GM12878 (cell line): ENCODE results near the gene PSMD11. TPM values are rescaled to one million over a fixed set of nuclear protein-coding genes. Genes with fewer than 3 reads are reported as not detected.

Experiments
- ATAC-seq: fragments of 200-7000 bp; cut with Tn5 transposase; 3 replicates; pipeline ENCODE4 v1.9.1; 2020; ENCODE audit warnings: mild to moderate bottlenecking, moderate library complexity
- BruUV-seq: library from RNA; stranded (reverse); fragments of 400-500 nt; replicated peaks from 2 replicates; lab custom pipeline; 2021; lab: Mats Ljungman, UMichigan
- CTCF ChIA-PET: fragments of 300-600 bp; sonication (Branson Sonifier 250); formaldehyde crosslinking; extraction: SDS; loops from one replicate; lab custom pipeline; 2021; ENCODE audit warnings: inconsistent platforms; lab: Yijun Ruan, JAX
- POLR2A ChIA-PET: fragments of 350-600 bp; formaldehyde crosslinking; extraction: SDS; loops from one replicate; lab custom pipeline; 2021; ENCODE audit warnings: inconsistent platforms; lab: Charles Lee
- RAD21 ChIA-PET: fragments of 300-600 bp; sonication (Branson Sonifier 250); formaldehyde crosslinking; loops from one replicate; lab custom pipeline; 2023; ENCODE audit warnings: antibody characterized with exemption; ENCODE audit not compliant: unreplicated experiment; lab: Charles Lee
- SMC1A ChIA-PET: fragments of 300-600 bp; sonication (Branson Sonifier 250); formaldehyde crosslinking; loops from one replicate; lab custom pipeline; 2023; ENCODE audit not compliant: unreplicated experiment, uncharacterized antibody; lab: Charles Lee
- DNase-seq: peaks from one replicate; pipeline ENCODE4 v3.0.0-alpha.2; 2011; ENCODE audit warnings: low read depth, low spot score
- FAIRE-seq: peaks from 3 replicates; lab custom pipeline; 2011; peaks lifted over from hg19 to GRCh38; lab: Jason Lieb, UNC
- H2AFZ ChIP-seq: 2 replicates; pipeline ENCODE4 v1.6.0; 2011; ENCODE audit warnings: low read depth, low read length, control low read depth; ENCODE audit not compliant: control insufficient read depth
- H3K27ac ChIP-seq: 2 replicates; pipeline ENCODE4 v1.5.1; 2011; ENCODE audit warnings: control low read depth; ENCODE audit not compliant: control insufficient read depth, insufficient read depth
- H3K27me3 ChIP-seq, 2 experiments: replicated peaks in 1 of 2; 2 replicates each; pipeline versions ENCODE4 v1.6.0 to v1.6.1; 2011; ENCODE audit warnings: low read length in 1 of 2; ENCODE audit not compliant: control insufficient read depth in 2 of 2, insufficient read depth in 2 of 2
- H3K36me3 ChIP-seq, 2 experiments: 2 replicates each; pipeline ENCODE4 v1.5.1; 2011; ENCODE audit warnings: low read length in 1 of 2; ENCODE audit not compliant: control insufficient read depth in 2 of 2, insufficient read depth in 2 of 2
- H3K4me1 ChIP-seq: 2 replicates; pipeline ENCODE4 v1.6.1; 2011; ENCODE audit warnings: mild to moderate bottlenecking, low read length, moderate library complexity, mixed read lengths; ENCODE audit not compliant: control insufficient read depth, insufficient read depth
- H3K4me2 ChIP-seq: 2 replicates; pipeline ENCODE4 v1.6.0; 2011; ENCODE audit warnings: control low read depth; ENCODE audit not compliant: control insufficient read depth, insufficient read depth
- H3K4me3 ChIP-seq: fragments of 200-600 bp; sonication (generic); 2 replicates; pipeline ENCODE4 v1.5.1; 2016
- H3K79me2 ChIP-seq: 2 replicates; pipeline ENCODE4 v1.6.0; 2011; ENCODE audit warnings: low read length; ENCODE audit not compliant: control insufficient read depth, insufficient read depth
- H3K9ac ChIP-seq: 2 replicates; pipeline ENCODE4 v1.8.0; 2011; ENCODE audit warnings: low read length, control low read depth, mixed read lengths; ENCODE audit not compliant: control insufficient read depth, insufficient read depth
- H3K9me3 ChIP-seq: replicated peaks from 3 replicates; pipeline ENCODE4 v1.5.1; 2011; ENCODE audit warnings: mild to moderate bottlenecking, low read length; ENCODE audit not compliant: control insufficient read depth, insufficient read depth
- H4K20me1 ChIP-seq: 2 replicates; pipeline ENCODE4 v1.6.0; 2011; ENCODE audit not compliant: control insufficient read depth, insufficient read depth
- FOS ChIP-seq: IDR thresholded peaks from 3 replicates; pipeline ENCODE4 v1.6.1; 2011; ENCODE audit warnings: borderline replicate concordance; ENCODE audit not compliant: insufficient read length; ENCODE audit errors: extremely low read depth
- IRF4 ChIP-seq: IDR thresholded peaks from 2 replicates; pipeline ENCODE4 v1.6.1; 2011; ENCODE audit warnings: low read depth, low read length
- MTA2 ChIP-seq: fragments of 450-650 bp; IDR thresholded peaks from 2 replicates; pipeline ENCODE4 v1.6.1; 2016; ENCODE audit warnings: low read depth, mild to moderate bottlenecking, moderate library complexity
- NFYA ChIP-seq: IDR thresholded peaks from 2 replicates; pipeline ENCODE4 v1.6.1; 2011; ENCODE audit warnings: low read depth, mild to moderate bottlenecking, low read length, improper control_type of control experiment, borderline replicate concordance
- SPI1 ChIP-seq: IDR thresholded peaks from 2 replicates; pipeline ENCODE4 v1.6.1; 2011; ENCODE audit warnings: low read depth, mild to moderate bottlenecking, low read length, moderate library complexity, borderline replicate concordance; ENCODE audit not compliant: insufficient read depth
- YY1 ChIP-seq: IDR thresholded peaks from 2 replicates; pipeline ENCODE4 v1.6.1; 2011; ENCODE audit warnings: low read depth, mild to moderate bottlenecking, low read length
- WGBS: methylation state at CpG from one replicate; pipeline ENCODE4 v1.1.6; 2016; ENCODE audit warnings: low lambda C conversion rate; ENCODE audit not compliant: insufficient replicate concordance, insufficient coverage; ENCODE audit errors: missing lambda C conversion rate; 5-methylcytosine and 5-hydroxymethylcytosine counted together
- in situ Hi-C: fragments of 300-500 bp; cut with MboI; formaldehyde crosslinking; loops from 9 replicates; pipeline ENCODE4 v1.14.3; 2018; ENCODE audit warnings: mixed read lengths
- intact Hi-C: fragments of 100-400 bp; cut with micrococcal nuclease; formaldehyde crosslinking; loops from one replicate; pipeline ENCODE4 v1.14.2; 2022; ENCODE audit not compliant: unreplicated experiment
- polyA plus RNA-seq, 11 experiments: library from polyadenylated mRNA; depleted of rRNA in 4 of 11; unstranded in 6 of 11; stranded (reverse) in 5 of 11; fragments of >200 nt; fragmentation: Nextera tagmentation in 4 of 11; fragmentation: Illumina TruSeq in 1 of 11; extraction: Ambion mirVana in 4 of 11; extraction: Trizol in 1 of 11; gene quantifications; 1 replicate in 1 of 11; 2 replicates in 10 of 11; pipeline versions ENCODE4 v1.2.1 to v1.2.3, GENCODE V29; 2011 to 2016; ENCODE audit warnings: inconsistent platforms in 2 of 11, missing spikeins in 2 of 11, low read depth in 1 of 11
- total RNA-seq, 4 experiments: library from RNA; depleted of rRNA in 3 of 4; stranded (reverse); fragments of >200 nt in 3 of 4; fragmentation: Illumina TruSeq in 1 of 4; extraction: Trizol in 1 of 4; gene quantifications; 2 replicates each; pipeline versions ENCODE4 v1.2.1 to v1.2.3, GENCODE V29; 2013 to 2021
- TF ChIP-seq, protein P1 (sequence below): fragments of 450-650 bp; formaldehyde crosslinking; IDR thresholded peaks from 2 replicates; pipeline ENCODE4 v1.5.0; 2022; ENCODE audit warnings: mild to moderate bottlenecking, missing genetic modification characterization
- TF ChIP-seq, protein P2 (sequence below): fragments of 450-650 bp; IDR thresholded peaks from 2 replicates; pipeline ENCODE4 v1.6.1; 2017; ENCODE audit warnings: antibody characterized with exemption, mild to moderate bottlenecking, moderate library complexity

Gene PSMD11
- total and polyA plus RNA-seq, 10 of the 15 experiments (the other 5 are each of a cell fraction or from before 2014, with no cell fraction given): 84.1 to 319 (median 120) TPM

DNA sequence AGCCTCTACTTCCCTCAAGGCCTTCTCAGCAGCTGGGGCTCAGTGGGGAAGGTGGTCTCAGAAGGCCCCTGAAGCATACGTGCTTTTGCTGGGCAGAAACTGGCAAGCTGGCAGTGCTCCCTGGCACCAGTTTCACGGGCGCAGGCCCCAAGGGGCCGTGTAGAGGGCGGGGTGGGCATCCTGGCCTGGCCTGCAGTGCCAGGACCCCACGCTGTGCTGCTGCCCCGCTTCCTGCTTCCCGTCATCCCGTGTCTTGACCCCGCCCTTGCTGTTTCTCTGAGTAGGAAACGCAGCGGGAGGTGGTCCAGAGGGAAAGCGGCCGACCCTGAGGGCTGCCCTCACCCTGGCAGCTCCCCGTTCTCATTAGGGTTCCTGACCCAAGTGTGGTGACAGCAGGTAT lies 49.3 kb downstream of the PSMD11 start:
- CTCF ChIA-PET: no interaction called here
- no peak for DNase-seq
- no peak for ATAC-seq
- FAIRE-seq: no peak
- Histone ChIP-seq H3K27ac (no peak overlapping the region), H3K4me2 (no peak overlapping the region), H3K9me3 (no peaks in the 10 kb centered on the region), H3K36me3 (peaks cover 4 to 10% of the 10 kb centered on the region in 2 experiments; a peak in 3 of 4 replicates), H2AFZ (no peak overlapping the region), H3K27me3 (no peaks in the 10 kb centered on the region), H3K4me1 (peaks cover 35% of the 10 kb centered on the region), H3K4me3 (no peak overlapping the region), H4K20me1 (no peaks in the 10 kb centered on the region), H3K9ac (no peak overlapping the region), H3K79me2 (peaks cover 37% of the 10 kb centered on the region)
- in situ Hi-C loops (no loop called here), intact Hi-C loops (no loop called here)
- 58% methylated on average over 8 of the region's 15 CpGs for WGBS
- BruUV-seq: no TSS peak
- TF ChIP-seq IRF4 (no peak), FOS (no peak)
- SMC1A ChIA-PET: interaction anchor here (4.1 to 11.9 kb wide), 3 partner anchors 10 to 31 kb away, joined by 28 to 286 read pairs (median 135); no protein-coding TSS in a partner anchor
- POLR2A ChIA-PET: interaction anchor here (8.6 to 12.5 kb wide), 2 partner anchors 18 to 30 kb away, joined by 106 to 308 read pairs; no protein-coding TSS in a partner anchor
- RAD21 ChIA-PET: interaction anchor here (16.4 kb wide), 1 partner anchor 25 kb away, joined by 543 read pairs; no protein-coding TSS in a partner anchor

DNA sequence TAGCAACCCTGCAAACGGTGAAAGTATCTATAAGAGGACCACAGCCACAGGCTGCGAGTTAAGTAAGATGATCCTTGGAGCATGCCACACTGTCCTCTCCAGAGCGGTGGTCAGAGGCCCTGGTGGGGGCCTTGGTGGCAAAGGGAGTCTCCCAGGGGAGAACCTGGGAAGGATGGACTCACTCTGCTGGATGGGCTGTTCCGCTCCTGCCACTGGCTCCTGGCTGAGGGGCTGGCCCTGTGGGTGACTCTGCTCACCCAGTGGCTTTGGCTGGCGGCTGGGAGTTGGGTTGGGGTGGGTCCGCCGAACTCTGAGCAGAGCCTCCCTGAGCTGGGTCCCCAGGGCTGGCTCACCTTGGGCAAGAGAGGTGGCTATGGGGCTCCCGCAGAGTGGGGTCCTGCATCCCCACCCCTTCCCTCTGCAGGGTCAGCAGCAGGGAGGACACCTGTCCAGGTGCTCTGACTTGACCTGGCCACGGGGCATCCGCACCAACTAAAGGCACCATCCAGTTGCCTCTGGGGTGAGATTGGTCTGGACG lies 49.7 kb downstream of the PSMD11 start:
- in situ Hi-C loops: no loop called here
- FAIRE-seq: no peak
- WGBS: 96% methylated on average over 11 of the region's 11 CpGs
- TF ChIP-seq NFYA (no peak), SPI1 (no peak), MTA2 (no peak), YY1 (no peak)
- TF ChIP-seq, protein P1, sequence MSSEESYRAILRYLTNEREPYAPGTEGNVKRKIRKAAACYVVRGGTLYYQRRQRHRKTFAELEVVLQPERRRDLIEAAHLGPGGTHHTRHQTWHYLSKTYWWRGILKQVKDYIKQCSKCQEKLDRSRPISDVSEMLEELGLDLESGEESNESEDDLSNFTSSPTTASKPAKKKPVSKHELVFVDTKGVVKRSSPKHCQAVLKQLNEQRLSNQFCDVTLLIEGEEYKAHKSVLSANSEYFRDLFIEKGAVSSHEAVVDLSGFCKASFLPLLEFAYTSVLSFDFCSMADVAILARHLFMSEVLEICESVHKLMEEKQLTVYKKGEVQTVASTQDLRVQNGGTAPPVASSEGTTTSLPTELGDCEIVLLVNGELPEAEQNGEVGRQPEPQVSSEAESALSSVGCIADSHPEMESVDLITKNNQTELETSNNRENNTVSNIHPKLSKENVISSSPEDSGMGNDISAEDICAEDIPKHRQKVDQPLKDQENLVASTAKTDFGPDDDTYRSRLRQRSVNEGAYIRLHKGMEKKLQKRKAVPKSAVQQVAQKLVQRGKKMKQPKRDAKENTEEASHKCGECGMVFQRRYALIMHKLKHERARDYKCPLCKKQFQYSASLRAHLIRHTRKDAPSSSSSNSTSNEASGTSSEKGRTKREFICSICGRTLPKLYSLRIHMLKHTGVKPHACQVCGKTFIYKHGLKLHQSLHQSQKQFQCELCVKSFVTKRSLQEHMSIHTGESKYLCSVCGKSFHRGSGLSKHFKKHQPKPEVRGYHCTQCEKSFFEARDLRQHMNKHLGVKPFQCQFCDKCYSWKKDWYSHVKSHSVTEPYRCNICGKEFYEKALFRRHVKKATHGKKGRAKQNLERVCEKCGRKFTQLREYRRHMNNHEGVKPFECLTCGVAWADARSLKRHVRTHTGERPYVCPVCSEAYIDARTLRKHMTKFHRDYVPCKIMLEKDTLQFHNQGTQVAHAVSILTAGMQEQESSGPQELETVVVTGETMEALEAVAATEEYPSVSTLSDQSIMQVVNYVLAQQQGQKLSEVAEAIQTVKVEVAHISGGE (CRISPR knock-in tag): no peak
- TF ChIP-seq, protein P2, sequence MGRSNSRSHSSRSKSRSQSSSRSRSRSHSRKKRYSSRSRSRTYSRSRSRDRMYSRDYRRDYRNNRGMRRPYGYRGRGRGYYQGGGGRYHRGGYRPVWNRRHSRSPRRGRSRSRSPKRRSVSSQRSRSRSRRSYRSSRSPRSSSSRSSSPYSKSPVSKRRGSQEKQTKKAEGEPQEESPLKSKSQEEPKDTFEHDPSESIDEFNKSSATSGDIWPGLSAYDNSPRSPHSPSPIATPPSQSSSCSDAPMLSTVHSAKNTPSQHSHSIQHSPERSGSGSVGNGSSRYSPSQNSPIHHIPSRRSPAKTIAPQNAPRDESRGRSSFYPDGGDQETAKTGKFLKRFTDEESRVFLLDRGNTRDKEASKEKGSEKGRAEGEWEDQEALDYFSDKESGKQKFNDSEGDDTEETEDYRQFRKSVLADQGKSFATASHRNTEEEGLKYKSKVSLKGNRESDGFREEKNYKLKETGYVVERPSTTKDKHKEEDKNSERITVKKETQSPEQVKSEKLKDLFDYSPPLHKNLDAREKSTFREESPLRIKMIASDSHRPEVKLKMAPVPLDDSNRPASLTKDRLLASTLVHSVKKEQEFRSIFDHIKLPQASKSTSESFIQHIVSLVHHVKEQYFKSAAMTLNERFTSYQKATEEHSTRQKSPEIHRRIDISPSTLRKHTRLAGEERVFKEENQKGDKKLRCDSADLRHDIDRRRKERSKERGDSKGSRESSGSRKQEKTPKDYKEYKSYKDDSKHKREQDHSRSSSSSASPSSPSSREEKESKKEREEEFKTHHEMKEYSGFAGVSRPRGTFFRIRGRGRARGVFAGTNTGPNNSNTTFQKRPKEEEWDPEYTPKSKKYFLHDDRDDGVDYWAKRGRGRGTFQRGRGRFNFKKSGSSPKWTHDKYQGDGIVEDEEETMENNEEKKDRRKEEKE: no peak

More for the DNA sequence above, 49.7 kb downstream of the PSMD11 start:
- H3K4me2 ChIP-seq: no peak overlapping the region
- H3K36me3 ChIP-seq: peaks cover 3 to 10% of the 10 kb centered on the region in 2 experiments; a peak in 3 of 4 replicates
- SMC1A ChIA-PET: interaction anchor here (4.1 to 11.9 kb wide), 2 partner anchors 10 to 20 kb away, joined by 28 to 286 read pairs; no protein-coding TSS in a partner anchor
- H3K79me2 ChIP-seq: peaks cover 32% of the 10 kb centered on the region
- no peak overlapping the region for H2AFZ ChIP-seq
- DNase-seq (no peak), ATAC-seq (no peak)
- H3K27me3 ChIP-seq: no peaks in the 10 kb centered on the region
- RAD21 ChIA-PET: interaction anchor here (16.4 kb wide), 1 partner anchor 24 kb away, joined by 543 read pairs; no protein-coding TSS in a partner anchor
- no peak overlapping the region for H3K27ac ChIP-seq
- CTCF ChIA-PET: no interaction called here
- H3K9ac ChIP-seq: no peak overlapping the region
- no TSS peak for BruUV-seq
- intact Hi-C loops: no loop called here
- no peaks in the 10 kb centered on the region for H3K9me3 ChIP-seq
- H3K4me1 ChIP-seq: peaks cover 35% of the 10 kb centered on the region
- H3K4me3 ChIP-seq: no peak overlapping the region
- POLR2A ChIA-PET: interaction anchor here (8.6 to 12.5 kb wide), 2 partner anchors 18 to 30 kb away, joined by 106 to 308 read pairs; no protein-coding TSS in a partner anchor
- no peaks in the 10 kb centered on the region for H4K20me1 ChIP-seq
